ENCODE data around the gene S100A2. TPM values are rescaled to one million over a fixed set of nuclear protein-coding genes. Genes with fewer than 3 reads are reported as not detected.

S100A2 gene
- total RNA-seq, 1 donor from 2014 or later, result not detected

- peak in 1 of 2 donors; percentile 93 for DNase-seq (ENCODE audit: low spot score in 2 of 2)
- Histone ChIP-seq H3K4me1 (peaks cover 4 to 17% of the 10 kb centered on the region in 2 donors), H3K27me3 (no peaks in the 10 kb centered on the region), H3K4me3 (no peak overlapping the region), H3K27ac (peak overlapping the region; percentile 70 to 82), H3K36me3 (no peaks in the 10 kb centered on the region), H3K9me3 (no peaks in the 10 kb centered on the region)
- intact Hi-C loops (cut with DNase I), result loop anchor here (2.0 to 5.0 kb wide), 4 partner anchors 44 to 414 kb away; partner anchors contain the start of genes RAB13 and S100A14
- TF ChIP-seq CTCF (IDR thresholded peaks at IDR 0.05), result peak; percentile 85 to 92 (median 90)
These were observed 6.9 kb upstream of the S100A2 start for GRCh38 chr1:153572569-153573015.

GRCh38 chr1:153571706-153572105 lies 6.1 kb upstream of the S100A2 start:
- TF ChIP-seq CTCF (IDR thresholded peaks at IDR 0.05), result no peak
- no peak for DNase-seq (ENCODE audit: low spot score in 2 of 2)
- H3K4me3 ChIP-seq, result no peak overlapping the region
- peaks cover 9 to 26% of the 10 kb centered on the region in 2 donors for H3K4me1 ChIP-seq
- intact Hi-C loops (cut with DNase I), result loop anchor here (2.0 to 5.0 kb wide), 4 partner anchors 45 to 415 kb away; partner anchors contain the start of genes RAB13 and S100A14
- no peaks in the 10 kb centered on the region for H3K9me3 ChIP-seq
- no peaks in the 10 kb centered on the region for H3K27me3 ChIP-seq
- no peaks in the 10 kb centered on the region for H3K36me3 ChIP-seq
- peak overlapping the region; percentile 70 to 82 for H3K27ac ChIP-seq

GRCh38 chr1:153570874-153571273 lies 5.2 kb upstream of the S100A2 start:
- no peaks in the 10 kb centered on the region for H3K9me3 ChIP-seq
- no peaks in the 10 kb centered on the region for H3K27me3 ChIP-seq
- no peak for DNase-seq (ENCODE audit: low spot score in 2 of 2)
- H3K4me1 ChIP-seq, result peaks cover 14 to 32% of the 10 kb centered on the region in 2 donors
- no peak overlapping the region for H3K4me3 ChIP-seq
- no peaks in the 10 kb centered on the region for H3K36me3 ChIP-seq
- H3K27ac ChIP-seq, result no peak overlapping the region
- intact Hi-C loops (cut with DNase I), result loop anchor here (5.0 kb wide), 2 partner anchors 91 to 201 kb away; no protein-coding TSS in a partner anchor
- TF ChIP-seq CTCF (IDR thresholded peaks at IDR 0.05), result no peak

GRCh38 chr1:153569465-153569864 lies 3.8 kb upstream of the S100A2 start:
- no peak for TF ChIP-seq CTCF (IDR thresholded peaks at IDR 0.05)
- DNase-seq (ENCODE audit: low spot score in 2 of 2), result no peak
- H3K36me3 ChIP-seq, result no peaks in the 10 kb centered on the region
- H3K9me3 ChIP-seq, result no peaks in the 10 kb centered on the region
- H3K4me1 ChIP-seq, result peaks cover 16 to 39% of the 10 kb centered on the region in 2 donors
- H3K4me3 ChIP-seq, result no peak overlapping the region
- H3K27me3 ChIP-seq, result no peaks in the 10 kb centered on the region
- no peak overlapping the region for H3K27ac ChIP-seq
- intact Hi-C loops (cut with DNase I), result no loop called here

- H3K4me1 ChIP-seq, result peaks cover 16 to 39% of the 10 kb centered on the region in 2 donors
- H3K36me3 ChIP-seq, result no peaks in the 10 kb centered on the region
- TF ChIP-seq CTCF (IDR thresholded peaks at IDR 0.05), result peak; percentile 99
- H3K27ac ChIP-seq, result peak overlapping the region; percentile 91 to 94
- H3K9me3 ChIP-seq, result no peaks in the 10 kb centered on the region
- no peaks in the 10 kb centered on the region for H3K27me3 ChIP-seq
- intact Hi-C loops (cut with DNase I), result loop anchor here (1.0 kb wide), 3 partner anchors 35 to 216 kb away; no protein-coding TSS in a partner anchor
- DNase-seq (ENCODE audit: low spot score in 2 of 2), result peak in 1 of 2 donors; percentile 94
- H3K4me3 ChIP-seq, result peak overlapping the region; percentile 23 to 56
These were observed 2.9 kb upstream of the S100A2 start for GRCh38 chr1:153568367-153569099.

Measured in ascending aorta (tissue), 2 donors.